Activated naive CD4-positive, alpha-beta T cell (primary cell): ENCODE results near the gene CLN5.

Source experiments
- DNase-seq, 4 experiments: peaks; one replicate each; lab custom pipeline; 2025; lab: John Stamatoyannopoulos, UW

CLN5 gene

DNA sequence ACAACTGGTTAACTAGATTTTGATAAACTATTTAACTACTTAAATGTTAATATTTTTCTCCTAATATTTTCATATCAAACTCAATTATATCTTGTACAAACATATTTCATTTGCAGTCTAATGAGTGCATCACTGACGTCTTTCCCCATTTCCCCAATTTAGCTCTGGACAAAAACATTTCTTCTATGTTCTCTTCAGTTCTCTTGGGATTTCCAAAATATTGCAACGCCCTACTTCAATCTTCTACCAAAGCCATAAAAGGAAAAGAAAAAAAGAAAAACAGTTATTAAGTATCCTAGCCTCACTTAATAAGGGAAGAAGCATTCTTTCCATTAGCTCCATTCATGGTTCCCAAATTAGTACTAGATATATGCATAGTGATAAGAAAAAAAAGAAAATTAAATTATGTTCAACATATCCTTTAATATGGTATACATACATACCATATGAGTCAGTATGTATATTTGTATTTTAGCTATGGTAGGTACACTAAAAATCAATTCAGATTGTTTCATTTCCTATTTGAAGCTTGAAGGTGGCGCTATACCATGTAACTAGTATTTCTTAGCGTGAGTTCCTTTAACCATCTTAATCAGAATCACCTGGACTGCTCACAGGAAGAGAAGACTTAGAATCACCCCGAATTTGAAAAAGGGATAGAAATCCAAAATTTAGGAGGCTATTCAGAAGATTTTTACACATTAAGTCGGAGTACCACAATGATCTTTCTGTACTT, 25.2 kb downstream of the CLN5 start:
- DNase-seq: no peak

DNA sequence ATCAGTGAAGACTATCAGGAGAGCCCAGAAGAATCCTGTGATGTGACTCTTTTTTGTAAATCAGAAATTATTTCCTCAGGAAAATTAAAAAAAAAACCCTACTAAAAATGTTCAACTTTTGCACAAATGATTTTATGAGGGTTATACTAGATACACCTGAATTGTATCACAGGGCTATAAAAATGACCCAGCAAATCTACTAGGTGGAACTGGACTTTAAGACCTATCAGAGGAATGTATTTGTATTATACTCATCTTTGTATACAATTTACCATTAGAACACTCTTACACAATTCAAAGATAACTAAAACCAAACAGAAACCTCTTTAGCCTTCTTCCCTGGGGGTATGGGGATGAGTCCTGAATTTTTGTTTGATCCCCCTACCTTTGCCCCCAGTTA, 27.9 kb downstream of the CLN5 start:
- no peak for DNase-seq

DNA sequence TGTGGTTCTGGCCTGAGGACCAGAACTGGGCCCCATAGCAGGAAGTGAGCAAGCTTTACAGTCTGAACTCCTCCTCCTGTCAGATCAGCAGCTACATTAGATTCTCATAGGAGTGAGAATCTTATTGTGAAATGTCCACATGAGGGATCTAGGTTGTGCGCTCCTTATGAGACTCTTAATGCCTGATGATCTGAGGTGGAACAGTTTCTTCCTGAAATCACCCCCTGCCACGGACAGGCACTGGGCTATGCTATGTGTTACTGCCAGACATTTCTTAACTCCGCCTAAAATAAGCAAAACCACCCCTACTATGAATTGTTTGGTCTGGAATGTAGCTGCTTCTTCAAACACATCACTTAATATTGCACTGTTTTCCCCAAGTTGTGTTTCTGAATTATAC, 30.5 kb downstream of the CLN5 start:
- no peak for DNase-seq

DNA sequence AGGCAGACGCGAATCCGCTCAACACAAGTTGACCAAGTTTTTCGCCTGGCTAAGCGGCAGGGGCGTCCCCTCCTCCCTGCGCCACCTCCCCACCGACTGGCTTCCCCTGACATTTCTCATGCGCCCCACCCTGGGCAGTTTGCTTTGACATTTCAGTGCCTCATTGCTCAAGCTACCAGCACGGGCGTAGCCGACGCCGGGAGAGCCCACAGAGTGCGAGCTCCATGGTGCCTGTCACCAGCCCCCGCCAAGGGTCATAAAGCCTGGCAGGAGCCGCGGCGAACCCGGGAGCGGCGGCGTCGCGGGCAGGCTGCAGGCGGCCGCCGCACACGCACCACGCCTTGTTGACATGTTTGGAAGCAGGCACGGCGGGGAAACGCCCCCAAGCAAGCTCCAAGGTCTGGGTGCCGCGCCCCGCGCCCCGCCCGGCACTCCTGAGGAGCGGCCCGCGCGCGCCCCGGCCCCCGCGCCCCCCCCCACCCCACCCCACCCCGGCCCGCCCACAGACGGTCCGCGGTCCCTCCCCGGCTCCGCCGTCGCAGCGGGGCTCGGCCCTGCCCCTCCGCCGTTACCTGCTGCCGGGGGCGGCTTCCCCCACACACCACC, 34.5 kb downstream of the CLN5 start:
- DNase-seq: peak; percentile 55 to 75 (median 59)

DNA sequence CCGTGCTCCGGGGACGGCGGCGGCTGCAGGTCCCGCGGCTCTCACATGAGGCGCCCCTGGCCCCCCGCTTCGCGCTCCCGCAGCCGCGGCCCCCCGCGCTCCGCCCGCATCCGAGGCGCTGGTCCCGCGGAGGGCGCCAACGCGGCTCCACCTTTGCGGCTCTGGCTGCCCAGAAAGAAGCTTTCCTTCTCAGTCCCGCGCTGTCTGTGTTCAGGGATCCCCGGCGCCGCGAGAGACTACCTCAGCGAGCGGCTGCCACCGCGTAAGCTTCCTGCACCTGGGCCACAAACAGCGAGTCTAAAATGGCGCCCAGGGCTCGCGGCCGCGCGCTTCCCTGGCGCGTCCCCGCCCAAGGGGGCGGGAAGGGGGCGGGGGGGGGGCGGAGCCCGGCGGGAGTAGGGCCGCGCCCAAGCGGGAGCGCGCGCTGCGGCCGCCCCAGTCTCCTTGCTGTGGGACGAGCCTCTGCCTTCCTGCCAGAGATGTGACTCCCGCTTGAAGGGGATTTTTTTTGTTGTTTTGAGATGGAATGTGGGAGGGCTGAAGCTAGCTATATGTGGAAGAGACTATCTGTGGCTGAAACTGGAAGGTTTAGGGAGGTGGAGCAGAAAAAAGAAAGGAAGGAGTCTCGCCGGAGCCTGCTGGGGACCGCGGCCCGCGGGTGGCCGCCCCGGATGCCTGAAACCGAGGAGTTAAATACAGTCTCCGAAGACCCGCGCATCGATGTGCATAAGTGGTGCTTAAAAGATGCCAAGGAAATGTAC, 35.2 kb downstream of the CLN5 start, which contains the start of gene FBXL3:
FBXL3 (minus strand) TSS at position 299 of the 761 bp plus-strand sequence. CDS start 5,299 bp downstream, outside the sequence.
- peak; percentile 66 to 90 (median 76) for DNase-seq

DNA sequence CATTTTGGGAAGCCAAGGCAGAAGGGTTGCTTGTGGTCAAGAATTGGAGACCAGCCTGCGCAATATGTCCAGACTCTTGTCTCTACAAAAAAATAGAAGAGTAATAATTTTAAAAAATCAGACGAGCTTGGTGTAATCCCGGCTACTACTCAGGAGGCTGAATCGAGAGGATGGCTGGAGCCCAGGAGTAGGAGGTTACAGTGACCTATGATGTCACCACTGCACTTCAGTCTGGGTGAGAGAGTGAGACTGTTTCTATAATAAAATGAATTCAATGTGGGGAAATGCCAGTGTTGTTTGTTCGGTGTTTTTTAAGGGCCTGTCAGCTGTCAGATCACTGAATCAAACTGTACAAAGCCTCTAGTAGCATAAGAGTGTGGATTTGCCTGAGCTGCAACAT, 36.3 kb downstream of the CLN5 start:
- no peak for DNase-seq

DNA sequence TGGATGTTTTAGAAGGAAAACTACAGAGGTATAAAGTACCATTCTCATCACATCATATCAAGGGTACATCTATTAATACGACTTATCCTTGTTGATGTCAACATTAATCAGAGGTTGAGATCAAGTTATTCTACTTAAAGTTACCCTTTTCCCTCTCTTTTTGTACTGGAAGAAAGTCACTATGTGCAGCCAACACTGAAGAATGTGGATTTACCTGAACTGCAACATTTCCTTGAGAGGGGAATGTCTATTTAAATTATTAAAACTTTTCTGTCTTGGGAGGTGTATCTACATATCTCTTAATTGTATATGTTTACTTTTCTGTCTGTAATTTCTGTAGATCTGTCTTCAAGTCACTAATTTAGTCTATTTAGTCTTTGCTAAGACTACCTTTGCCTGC, 37.6 kb downstream of the CLN5 start:
- no peak for DNase-seq

DNA sequence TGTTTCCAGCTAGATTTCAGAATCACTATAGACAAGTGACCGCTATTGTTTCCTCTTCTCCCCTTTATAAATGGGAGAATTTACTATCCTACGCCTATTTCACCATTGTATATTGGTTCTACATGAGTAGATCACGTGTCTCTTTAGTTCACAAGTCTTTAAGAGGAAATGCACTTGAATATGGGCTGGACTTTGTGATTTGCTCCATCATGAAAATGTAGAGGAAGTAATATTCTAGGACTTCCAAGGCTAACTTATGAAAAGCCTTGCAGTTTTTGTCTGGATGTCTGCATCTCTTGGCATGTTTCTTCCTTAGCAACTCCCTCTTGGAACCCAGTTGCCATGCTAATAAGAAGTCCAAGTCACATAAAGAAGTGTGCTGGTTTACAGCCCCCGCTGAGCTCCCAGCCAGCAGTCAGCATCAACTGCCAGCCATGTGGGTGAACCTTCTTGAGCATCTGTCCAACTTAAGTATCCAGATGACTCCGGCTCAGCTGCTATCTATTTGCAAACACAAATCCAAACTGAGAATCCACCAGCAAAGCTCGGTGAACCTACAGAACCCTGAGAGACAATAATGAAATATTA, 39.9 kb downstream of the CLN5 start:
- DNase-seq: no peak

DNA sequence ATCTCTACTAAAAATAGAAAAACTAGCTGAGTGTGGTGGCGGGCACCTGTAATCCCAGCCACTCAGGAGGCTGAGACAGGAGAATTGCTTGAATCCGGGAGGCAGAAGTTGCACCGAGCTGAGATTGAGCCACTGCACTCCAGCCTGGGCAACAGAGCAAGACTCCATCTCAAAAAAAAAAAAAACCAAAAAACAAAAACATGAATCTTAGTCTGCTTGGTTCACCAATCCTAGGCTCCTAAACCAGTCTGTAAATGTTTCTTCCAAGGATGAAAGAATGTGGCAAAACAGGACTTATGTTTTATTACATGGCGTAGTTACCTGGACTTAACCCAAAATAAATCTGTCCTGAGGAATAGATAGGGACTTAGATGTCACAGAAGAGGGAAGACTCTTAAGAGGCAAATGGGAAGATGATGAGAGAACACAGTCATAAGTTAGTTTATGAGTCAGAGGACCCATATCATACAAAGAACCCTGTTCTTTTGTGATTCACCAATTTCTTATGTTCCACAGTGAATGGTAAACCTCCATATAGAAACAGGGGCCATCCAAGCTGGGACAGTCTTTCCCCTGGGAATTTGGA, 41.9 kb downstream of the CLN5 start:
- no peak for DNase-seq

DNA sequence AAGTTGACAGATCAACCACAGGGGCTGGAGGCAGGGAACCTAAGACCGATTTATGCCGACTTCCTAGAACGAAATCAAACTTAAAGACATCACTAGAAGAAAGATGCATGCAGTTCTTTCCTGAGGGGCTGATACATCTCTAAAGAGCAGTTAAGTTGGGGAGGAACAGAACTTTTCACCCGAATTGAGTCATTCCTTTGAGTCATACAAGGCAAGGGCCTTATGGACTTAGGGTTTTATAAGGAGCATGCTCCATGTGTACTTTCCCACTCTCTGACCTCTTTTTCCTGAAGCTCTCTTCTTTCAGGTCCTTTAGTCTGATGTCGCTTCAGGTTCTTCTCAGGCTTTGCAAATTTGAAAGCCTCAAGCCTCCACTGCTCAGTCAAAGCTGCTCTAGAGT, 43.0 kb downstream of the CLN5 start:
- no peak for DNase-seq

DNA sequence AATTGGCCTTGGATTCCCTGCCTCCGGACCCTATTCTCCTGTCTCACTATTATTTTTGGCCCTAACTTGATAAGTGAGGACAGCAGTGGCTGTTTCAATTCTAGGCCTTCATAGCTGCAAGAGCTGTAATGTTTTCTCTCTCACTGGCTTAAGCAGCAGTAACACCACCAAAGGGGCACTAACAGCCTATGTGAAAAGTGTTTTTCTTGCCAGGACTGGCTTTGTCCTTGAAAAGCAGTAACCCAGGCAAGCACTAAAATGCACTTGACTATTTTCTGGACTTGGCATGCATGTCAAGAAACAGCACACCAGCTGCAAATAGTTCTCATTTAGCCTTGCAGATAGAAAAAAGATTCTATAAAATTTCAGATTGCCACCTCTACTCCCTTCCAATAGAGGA, 44.4 kb downstream of the CLN5 start:
- DNase-seq: no peak

DNA sequence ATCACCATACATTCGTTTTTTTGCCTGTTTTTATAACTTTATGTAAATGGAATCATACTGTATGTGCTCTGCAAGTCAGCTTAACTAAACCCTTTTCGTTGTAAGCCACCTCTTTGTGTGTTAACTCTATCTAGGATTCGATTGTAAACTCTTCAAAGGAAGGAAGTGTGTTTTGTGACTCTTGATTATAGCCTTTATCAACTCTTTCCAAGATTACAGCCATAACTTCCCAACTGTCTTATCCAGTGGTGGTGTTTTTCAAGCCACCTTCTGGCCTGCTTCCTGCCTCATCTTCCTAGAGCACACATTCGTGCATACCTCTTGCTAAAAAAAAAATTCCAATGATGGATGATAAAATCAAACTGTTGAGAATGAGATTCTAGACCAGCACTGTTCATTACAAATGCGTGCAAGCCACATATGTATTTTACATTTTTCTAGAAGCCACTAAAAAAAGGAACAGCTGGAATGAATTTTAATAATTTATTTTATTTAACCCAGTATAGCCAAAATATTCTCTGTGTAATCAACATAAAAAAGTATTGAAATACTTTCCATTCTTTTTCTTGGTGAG, 47.1 kb downstream of the CLN5 start:
- no peak for DNase-seq

DNA sequence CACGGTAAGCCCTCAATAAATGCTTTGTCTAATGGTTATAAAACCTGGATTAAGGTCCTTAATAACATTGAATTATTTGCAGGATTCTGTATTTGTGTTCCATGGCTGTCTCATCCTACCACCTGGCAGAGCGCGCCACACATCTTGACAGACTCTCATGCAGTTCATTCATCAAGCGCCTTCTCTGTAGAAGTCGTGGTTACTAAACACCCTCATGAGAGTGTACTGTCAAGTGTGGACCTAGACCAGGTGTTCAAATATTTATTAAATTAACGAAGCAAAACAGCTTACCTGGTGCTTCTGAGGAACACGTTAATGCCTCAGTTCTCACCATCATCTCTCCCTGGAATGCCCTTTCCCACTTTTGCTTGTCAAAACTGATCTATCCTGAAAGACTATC, 48.2 kb downstream of the CLN5 start:
- no peak for DNase-seq

DNA sequence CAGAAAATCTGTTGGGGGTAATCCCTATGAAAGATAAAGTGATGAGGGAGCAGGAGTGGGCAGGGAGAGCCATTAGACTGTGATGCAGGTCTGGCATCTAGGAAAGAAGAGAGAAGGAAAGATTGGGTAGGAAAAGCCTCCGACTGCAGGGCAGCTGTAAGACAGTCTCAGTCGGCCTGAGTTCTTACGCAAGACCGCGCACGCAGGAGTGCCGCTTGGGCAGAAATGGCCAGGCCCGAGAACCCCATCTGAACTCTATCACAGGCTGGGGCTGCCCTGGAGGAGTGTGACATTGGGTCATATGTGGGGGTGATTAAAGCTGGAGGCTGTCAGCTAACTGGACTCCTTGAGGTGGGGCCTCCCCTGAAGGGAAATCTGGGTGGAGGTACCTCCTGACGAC, 49.0 kb downstream of the CLN5 start:
- DNase-seq: no peak

DNA sequence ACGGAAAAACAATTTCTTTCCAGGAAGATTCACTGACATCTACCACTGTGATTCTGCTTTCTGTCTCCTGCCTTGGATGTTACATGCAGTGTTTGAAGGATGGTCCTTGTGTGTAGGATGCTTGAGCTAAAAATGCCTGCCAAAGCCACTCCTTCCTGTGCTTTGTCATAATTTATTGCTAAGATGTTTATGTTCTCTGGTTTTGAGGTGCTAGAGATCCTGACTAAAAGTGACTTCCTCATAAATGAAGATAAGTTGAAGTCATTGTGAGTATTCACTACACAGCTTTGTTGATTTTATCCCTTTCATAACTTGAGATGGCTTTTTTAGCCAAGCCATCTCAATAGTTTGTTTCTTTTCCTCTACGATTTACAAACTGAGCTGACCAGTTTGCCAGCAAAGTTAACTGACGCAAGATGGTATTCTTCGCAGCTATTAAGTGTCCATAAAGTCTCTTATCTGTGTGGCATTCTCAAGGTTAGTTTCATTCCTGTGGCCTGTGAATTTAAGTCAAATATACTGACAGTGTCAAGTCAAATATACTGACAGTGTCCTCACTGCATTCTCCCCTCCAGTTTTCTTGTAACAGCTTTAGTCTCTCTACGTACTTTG, 50.8 kb downstream of the CLN5 start:
- DNase-seq: no peak

DNA sequence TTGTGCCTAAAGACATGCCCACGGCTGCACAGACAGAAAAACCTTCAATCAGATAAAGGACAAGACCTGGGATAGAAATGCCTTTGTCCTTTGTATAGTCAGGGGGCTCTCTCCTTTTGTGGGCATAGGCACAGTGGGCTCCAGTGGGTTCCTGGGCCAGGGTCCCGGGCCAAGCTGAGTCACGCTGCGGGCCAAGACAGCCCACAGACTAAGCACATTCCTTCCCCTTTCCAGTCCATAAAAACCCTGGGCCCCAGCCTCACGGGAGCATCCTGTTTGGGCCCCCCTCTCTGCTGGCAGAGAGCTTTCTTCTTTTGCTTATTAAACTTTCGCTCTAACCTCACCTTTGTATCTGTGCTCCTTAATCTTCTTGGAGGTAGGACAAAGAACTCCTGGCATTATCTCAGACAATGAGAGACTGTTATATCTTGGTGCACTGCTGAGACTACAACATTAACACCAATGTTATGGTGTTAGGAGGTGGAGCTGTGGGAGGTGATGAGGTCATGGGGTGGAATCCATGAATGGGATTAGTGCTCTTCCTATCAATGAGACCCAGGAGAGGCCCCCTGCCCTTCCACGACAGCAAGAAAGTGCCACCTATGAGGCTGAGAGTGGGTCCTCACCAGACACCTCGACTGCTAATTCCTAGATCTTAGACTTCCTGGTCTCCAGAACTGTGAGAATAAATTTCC, 55.9 kb downstream of the CLN5 start:
- DNase-seq: no peak

DNA sequence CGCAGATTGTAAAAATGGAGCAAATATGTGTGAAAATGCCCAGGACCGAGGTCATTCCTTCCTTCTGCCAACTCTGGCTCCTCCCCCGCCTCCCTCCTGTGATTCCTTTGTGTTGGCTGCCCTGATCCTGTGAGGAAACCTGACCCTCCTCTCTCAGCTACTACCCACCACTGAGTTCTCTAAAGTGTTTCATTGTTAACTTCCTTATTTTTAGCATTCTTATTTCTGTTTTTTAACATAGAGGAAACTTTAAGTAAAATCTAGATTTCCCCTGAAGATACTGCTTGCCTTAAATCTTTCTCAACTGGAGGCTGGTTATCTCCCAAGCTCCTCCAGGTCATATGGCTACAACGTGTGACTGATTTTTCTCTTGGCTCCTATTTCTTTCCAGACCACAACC, 56.8 kb downstream of the CLN5 start:
- no peak for DNase-seq

DNA sequence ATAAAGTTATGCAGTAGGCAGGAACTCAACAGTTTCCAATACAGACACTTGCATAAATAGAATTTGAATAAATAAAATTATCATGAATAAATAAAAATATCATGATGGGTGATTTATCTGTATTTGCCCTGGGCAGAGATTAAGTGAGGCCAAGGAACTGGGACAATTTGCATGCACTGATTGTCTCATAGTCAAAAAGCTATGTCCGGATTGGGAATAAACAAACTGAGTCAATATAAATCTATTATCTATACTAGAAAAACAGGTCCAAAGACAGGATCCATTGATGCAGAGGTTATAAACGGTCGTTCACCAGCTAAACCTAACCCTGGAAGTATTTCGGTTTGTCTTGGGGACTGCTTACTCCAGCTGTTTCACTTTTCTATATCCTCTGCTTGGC, 61.3 kb downstream of the CLN5 start:
- DNase-seq: no peak
